ENCODE data around the gene ADAMTS17.

The ADAMTS17 gene

DNA sequence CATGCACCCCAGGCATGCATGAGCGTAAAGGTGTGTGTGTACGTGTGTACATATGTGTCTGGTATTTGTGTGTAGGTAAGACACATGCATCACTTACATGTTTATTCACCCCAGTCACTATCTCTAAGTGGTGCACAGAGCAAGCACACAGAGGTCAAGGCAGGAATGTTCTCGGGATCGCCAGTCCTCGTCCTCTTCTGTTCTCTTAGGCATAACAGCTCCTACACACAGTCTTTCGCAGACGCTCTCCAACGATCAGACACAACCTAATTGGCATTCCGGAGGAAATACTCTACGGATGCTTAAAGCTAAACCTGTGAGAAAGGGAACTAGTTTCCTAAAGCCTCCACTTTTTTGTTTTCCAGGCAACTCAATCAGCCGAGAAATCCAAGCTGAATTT, 95.9 kb downstream of the ADAMTS17 start:
- DNase-seq, result no peak

DNA sequence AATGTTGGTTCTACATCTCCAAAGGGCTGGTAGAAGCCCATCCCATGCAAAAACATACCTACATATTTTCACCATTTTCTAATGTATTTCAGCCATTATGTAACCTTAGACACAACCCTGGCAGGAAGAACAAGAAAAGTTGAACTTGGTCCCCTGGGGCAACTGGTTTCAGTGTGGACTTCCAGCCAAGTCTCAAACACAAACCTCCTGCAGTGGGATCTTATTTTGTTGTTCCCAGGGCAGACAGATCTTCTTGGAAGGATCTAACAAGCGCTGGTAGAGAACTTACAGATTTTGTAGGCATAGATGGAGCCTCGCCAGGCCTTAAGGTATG, 96.3 kb downstream of the ADAMTS17 start:
- DNase-seq, result no peak

DNA sequence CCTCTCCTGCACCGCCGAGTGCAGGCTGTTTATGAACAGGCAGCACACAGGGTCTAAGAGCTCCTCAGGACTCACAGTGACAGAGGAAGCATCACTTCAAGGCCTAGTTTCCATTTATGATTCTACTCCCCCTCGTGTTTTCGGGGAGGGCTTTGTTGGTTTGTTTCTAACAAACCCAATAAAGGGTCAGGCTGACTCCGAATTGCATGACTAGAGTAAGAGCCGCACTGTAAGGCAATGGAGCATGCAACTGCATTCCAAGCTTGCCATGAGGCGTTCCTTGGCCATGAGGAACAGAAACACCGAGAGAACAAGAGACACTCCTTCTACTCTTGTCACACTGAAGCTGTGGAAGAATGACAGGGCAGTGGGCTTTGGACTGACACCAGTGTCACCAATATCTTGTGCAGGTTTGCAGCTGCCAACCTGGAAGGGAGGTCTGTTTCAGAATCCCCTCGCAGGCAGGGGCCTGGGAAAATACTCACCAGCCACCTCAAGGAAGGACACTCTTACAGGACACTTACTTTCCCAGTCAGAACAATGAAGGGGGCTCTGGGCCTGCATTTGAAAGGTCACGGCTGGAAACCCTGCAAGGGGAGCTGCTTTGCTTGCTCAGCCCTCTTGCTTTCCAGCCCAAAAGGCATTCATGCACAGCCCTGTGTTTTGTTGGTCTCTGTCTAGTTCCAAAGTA, 96.8 kb downstream of the ADAMTS17 start:
- DNase-seq, result no peak

DNA sequence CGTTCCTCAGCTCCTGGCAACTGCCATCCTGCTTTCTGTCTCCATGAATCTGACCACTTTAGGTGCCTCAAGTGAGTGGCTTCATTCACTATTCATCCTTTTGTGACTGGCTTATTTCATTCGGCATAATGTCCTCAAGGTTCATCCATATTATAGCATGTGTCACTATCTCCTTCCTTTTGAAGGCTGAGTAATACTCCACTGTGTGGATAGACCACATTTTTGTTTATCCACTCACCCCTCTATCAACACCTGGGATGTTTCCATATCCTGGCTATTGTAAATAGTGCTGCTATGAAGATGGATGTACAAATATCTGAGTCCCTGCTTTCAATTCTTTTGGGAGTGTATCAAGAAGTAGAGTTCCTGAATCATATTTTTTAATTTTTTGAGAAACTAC, 98.8 kb downstream of the ADAMTS17 start:
- no peak for DNase-seq

DNA sequence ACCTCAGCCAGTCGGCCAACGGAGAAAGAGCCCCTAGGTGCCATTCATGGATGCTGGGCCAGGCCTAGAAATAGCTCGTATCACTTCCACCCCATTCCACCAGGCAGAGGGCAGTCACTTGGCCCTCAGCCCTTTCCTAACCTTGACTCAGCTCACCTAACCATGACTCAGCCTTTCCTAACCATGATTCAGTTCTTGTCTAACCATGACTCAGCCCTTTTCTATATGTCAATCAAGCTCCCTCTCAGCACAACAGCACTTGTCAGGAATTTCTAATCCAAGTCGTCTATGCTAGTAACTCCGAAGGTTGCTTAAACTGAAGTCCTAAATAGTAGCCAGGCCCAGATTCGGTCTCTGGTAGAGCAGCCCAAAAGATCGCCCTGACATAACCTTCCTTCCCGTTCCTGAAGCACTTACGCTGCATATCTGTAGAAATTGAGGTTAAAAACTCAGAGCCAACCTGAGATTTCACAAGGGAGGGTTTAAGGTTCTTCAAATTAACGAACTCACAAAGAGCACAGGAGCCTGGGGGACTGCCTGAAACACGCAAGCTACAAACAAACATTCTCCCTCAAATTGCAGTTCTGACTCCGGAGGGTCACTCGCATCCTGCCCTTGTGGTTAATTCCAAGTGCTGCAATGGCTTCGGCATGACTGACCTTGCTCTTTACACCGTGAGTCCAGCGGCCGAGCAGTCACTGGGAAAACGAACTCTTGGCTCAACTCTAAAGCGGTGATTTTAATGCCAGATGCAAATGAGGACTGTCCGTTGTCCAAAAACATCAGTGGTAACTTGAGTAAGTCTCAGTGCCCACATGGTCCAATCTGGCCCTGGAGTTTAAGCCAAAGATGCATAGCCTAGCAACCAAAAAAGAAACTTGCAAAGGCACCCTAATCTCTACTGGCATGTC, 99.9 kb downstream of the ADAMTS17 start:
- no peak for DNase-seq

DNA sequence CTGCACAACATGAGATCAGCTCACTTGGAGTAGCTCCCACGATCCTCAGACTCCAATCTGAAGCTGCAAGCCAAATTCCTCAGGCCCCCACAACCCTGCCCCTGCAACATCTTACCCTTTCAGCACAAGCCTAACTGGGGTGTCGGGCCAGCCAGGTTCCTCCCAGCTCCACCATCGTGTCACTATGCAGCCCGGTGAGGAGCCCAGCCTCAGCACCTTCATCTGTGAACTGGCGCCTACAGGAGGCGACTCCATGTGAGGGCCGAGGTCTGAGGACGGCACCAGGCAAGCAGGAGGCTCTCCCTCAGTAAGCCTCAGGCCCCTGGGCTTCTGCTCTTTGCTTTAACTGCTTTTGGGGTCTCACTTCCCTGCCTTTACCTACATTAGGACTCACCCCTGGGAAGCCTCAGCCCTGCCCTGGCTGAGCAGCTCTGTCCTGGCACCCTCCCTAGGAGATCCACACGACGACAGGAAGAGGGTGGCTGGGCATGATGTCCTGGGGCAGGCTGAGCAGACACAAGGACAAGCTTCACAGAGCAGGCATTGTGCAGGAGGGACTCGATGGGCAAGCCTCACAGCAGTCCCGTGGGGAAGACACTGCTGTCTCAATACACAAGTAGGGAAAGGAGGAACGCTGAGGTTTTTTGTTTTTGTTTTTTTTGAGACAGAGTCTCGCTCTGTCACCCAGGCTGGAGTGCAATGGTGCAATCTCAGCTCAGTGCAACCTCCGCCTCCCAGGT, 104.6 kb downstream of the ADAMTS17 start:
- DNase-seq, result no peak

DNA sequence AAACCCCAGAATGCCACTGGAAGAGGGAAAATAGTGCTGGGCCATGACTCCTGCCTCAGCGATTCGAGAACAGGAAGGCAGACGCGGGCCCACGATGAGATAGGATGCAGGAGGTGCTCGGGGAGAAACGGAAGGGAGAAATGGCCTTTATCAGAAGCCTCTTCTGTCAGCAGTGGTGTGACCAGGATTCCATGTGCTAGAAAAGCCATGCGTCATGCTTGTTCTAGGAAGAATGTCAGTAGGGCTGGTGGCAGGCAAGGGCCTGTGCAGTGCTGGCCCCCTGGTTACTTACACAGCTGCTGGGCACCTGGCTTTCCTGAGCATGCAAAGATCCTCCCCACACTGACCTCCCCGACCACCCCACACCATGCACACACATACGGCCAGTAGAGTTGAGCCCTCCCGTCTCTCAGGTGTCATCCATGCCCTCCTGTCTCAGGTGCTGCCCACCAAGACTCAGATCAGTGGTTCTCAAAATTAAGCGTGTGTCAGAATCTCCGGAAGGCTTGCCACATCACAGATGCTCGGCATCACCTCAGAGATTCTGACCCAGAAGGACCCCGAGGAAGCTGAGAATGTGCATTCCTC, 106.7 kb downstream of the ADAMTS17 start:
- DNase-seq, result no peak

DNA sequence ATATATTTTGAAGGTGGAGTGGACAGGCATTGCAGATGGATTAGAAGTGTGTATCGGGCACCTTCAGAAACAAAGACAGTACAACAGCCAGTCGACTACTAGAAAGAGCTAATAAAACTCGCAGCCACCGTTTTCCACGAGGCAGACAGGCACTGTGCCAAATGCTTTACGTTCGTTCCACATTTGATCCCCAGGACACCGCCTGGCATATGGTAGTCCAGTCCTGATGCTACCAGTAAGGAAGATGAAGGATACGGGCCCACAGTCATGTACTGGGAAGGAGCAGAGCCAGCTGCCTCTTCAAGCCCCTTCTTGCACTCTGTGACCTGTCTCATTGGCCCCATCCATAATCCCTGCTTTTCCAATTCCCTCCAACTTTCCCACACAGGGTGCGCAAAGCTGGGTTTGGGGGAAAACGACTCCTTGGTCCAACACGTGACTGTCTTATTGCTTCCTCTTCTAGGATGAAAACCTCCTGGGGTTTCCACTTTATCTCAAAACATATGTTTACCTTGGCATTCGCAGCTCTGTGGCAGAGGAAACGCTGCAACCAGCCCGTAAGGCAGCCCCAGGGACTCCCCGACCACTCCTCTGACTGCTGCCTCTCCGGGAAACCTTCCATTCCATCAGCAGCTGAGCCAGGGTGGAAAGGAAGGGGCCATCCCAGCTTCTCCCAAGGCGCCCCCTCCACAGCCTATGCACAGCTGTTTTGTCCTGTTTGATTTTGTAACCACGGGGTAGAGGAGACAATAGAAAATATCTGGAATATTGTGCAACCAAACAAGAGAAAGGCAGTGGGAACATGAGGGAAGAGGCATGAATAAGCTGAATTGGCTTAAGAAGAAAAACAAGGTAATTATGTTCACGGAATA, 107.4 kb downstream of the ADAMTS17 start:
- DNase-seq, result no peak

DNA sequence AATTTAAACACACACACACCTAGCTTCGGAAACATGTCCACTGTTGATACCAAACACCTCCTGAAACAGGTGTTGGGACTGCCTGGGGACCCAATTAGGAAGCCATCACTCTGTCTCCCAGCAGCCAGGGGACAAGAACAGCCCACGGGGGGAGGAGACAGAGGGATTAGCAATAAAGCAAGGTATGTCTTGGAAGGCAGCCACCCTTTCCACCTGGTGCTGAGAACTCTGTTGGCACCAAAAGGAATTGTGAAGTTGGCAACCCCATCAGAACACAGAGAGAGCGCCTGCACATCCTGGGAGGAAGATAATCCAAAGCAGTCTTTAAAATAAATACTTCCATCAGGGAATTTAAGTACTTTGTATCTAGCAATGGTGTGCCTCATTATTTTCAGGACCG, 111.0 kb downstream of the ADAMTS17 start:
- DNase-seq, result no peak

DNA sequence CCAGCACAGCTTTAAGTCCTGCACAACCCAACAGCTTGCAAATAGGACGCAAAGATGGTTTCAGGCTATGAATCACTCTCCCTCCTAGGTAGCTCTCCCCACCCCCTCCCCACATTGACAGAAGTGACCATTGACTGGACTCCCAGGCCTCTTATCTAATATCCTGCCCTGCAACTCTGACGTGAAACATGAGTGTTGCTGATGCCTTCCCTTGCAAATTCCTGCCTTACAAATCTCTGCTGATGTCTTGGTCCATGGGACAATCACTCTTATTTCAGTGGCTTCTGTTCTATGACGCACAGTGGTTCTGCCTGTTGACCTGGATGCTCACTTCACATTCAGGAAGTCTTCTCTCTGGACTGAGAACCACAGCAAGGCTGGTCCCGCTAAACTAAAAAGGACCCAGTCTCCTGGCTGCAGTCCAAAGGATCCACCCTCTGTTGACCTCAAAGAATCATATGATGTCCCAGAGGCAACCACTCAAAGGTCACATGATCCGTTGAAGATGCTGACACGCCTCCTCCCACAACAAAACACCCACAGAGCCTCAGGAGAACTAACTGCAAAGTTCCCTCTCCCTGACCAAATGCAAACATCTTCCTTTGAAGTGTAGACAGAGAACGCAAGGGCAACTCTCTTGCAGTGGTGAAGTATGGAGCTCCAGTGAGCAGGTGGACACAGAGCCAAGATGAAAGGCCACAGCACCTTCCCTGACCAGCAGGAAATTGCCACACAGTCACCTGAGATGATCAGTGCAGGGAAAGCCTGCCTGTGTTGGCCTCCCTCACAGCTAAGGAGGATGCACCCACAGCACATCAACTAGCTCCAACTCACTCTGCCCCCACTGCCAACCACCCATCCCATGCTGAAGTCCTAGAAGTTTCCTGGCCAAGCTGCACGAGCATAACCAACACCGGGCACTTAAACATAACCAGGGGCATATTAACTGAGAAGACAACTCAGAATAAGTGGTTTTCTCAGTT, 112.3 kb downstream of the ADAMTS17 start:
- no peak for DNase-seq

DNA sequence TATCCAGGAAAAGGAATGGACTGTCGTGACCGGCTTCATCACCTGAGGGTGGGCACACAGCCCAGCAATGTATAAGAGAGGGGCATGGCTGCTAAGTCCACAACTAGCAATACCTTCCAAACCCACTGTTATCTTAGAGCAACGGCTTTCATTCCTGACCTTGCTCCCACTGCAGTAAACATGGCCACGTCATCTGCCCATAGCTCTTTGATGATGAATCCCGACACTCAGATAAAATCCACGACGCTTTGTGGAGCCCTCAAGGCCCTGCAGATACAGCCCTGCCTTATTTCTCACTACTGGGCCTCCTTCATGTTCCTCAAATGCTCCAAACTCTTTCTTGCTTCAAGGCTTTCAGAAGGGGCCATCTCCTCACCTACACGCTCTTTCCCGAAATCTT, 114.0 kb downstream of the ADAMTS17 start:
- no peak for DNase-seq

DNA sequence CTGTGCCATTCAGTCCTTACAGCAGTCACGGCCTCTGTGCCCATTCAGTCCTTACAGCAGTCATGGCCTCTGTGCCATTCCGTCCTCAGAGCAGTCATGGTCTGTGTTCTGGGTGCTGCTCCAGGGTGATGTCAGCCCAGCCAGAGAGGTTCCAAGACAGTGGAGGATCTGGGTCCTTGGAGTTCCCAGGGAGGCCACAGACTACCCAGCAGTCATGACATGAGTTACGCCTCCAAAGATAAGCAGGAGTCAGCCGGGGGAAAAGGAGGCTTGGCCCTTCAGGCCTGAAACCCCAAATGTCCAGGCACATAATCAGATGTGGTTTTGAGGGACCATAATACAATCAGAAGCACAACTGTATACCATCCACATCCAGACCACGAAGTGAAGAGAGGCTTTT, 115.7 kb downstream of the ADAMTS17 start:
- no peak for DNase-seq

DNA sequence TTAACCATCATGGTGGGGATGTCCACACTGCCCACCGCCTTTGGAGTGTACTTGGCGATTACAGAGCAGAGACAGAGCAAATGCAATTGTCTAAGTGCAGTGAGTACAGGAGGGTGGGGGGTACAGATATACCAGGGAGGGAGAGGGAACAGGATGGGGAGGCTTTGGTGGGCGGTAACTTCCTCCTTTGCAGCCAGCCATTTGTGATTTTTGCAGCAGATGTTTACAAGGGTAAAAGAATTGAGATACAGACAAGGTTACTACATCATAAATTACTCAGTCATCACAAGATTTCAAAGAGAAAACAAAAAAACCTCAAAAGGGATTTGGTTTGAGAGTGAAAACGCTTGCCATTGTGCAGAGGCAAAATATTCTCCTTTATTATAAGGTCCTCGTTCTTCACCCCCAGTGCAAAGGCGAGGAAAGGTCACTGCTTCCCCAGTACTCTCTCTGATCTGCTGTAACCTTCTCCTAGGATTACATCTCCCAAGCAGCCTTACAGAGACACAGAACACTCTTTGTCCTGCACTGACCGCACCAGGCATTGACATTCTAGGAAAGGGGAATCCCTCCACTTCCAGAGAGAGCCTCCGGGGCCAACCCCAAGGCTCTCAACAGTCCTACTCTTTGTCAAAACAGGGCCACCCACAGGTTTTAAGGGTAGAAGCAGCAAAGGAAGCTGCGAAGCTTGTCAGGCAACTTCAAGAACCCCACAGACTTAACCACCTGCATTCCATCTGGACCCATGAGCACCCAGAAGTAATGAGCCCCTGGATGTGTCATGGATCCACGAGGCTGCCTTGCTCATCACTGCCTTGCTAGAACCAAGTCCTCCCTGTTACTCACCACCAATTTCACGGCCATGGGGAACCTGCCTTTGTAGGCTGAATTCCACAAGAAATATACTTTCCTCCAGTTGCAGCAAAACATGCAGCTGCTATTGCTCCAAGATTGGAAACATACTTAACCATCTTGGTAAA, 117.3 kb downstream of the ADAMTS17 start:
- no peak for DNase-seq

DNA sequence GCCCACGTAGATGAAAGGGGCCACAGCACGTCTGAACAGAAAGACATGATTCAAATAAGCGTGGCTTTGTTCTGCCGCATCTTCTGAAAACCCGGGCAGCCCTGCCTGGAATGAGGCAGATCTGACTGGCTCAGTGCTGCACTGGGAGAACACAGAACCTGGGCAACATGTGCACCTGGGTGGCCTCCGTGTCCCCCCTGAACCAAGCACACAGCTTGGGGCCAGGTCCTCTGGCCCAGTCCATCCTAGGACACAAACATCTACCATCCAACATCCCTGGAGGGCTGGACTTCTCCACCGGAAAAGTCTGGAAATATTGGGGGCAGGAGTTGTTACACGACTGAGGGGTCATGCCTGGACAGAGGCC, 119.4 kb downstream of the ADAMTS17 start:
- no peak for DNase-seq

DNA sequence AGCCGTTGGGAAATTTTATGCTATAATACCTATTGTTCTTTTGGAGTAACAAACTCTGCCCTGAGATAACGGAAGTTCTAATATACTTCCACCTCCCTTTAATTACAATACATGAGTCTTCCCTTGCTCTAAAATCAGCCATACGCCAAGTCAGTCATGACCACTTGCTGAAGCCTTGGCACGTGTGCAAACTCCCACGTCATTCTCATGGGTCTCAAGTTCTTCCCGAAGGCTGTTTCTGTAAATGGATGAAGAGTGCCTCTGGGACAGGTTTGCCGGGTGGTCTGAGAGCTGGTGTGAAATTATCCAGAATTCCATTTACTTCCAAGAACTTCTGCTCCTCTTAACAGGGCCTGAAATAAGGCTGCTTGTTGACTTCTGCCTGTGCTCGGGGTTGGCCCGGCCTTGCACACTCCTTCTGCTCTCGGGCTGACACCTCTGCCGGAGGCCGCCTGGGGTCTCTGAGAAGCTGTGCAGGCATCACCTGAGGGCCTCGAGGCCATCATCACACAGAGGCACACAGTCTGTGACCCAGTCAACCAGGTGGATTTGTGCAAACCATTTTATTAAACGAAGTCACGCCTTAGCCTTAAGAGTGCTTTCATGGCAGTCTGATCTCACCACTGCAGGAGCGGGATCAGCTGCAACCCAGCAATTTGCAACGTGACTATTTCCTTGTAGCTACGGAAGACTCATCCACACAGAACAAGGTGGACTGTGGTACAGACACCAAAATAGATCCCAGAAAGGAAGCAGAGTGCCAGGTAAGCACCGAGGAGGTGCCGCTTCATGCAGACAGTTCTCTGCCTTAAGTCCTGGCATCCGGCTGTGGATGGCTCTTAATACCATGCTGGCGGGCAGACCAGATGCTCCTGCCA, 120.1 kb downstream of the ADAMTS17 start:
- no peak for DNase-seq

DNA sequence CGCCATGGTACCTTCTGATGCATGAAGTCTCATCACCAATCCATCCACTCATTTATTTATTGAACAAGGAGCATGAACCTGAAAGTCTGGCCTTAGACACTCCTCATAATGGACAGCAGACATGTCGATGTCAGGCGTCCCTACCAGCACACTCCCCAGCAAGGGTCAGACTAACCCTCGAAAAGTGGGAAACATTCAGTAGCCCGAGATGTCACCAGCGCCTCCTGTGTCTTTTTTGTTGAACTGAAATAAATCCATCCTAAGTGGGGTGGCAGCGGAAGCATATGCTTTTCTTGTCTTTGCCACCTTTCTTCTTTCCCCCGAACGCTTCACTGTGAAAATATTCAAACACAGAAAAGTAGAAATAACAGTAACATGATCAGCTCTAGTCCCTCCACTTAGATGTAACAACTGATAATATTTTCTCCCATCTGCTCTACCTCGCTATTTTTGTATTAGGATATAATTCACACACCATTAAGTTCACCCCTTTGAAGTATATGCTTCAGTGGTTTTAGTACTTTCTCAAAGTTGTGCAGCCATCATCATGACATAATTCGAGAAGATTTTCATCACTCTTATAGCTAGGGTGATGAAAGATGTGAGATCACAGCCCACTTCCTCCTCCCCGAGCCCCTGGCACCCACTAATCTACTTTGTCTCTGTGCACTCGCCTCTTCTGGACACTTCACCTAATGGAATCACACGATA, 121.6 kb downstream of the ADAMTS17 start:
- DNase-seq, result no peak

DNA sequence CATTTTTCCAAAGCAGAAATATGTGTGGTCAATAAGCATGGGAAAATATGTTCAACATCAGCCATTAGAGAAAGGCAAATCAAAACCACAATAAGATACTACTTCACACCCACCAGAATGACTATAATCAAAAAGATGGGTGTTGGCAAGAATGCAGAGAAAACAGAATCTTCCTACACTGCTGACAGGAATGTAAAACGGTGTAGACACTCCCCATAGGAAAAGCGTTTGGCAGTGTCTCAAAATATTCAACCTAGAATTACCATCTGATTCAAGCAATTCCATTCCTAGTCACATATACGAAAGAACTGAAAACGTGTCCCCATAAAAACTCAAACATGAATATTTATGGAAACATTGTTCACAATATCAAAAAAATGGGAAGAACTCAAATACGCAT, 123.3 kb downstream of the ADAMTS17 start:
- no peak for DNase-seq

DNA sequence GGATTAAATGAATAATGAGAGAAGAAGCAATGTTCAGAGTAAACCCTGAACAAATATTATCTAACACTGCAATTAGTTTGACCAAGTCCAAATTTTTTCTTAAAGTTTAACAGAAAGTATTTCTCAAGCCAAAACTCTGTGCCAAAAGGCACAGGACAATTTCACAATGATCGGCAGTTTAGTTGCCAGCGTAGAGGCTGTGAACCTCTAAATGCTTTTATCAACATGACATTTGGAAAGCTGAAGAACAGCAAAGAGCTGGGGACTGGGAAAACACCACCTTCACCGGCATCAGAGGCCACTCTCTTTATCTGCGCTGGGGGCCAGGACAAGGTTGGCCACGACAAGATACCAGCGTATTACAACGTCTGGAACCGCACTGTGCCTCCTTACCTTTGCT, 125.6 kb downstream of the ADAMTS17 start:
- no peak for DNase-seq
